Endothelial cell of umbilical vein (primary cell): ENCODE data around the gene CYP4F3. TPM values are rescaled to one million over a fixed set of nuclear protein-coding genes. Genes with fewer than 3 reads are reported as not detected.

Experiments used
- BruUV-seq: library from RNA; stranded (reverse); fragments of 400-500 nt; replicated peaks from 2 replicates; lab custom pipeline; 2021; lab: Mats Ljungman, UMichigan
- CTCF ChIA-PET: fragments of 300-600, 350-600 bp; sonication (Branson Sonifier 250); formaldehyde crosslinking; loops from one replicate; lab custom pipeline; 2021; ENCODE audit warnings: antibody characterized with exemption, inconsistent platforms; lab: Charles Lee
- POLR2A ChIA-PET: fragments of 300-600, 350-600 bp; sonication (Branson Sonifier 250); formaldehyde crosslinking; loops from one replicate; lab custom pipeline; 2021; ENCODE audit warnings: antibody characterized with exemption, inconsistent platforms; lab: Charles Lee
- DNase-seq: peaks from one replicate; pipeline ENCODE4 v3.0.0-alpha.2; 2011; ENCODE audit warnings: low read depth, low spot score
- FAIRE-seq: peaks from 2 replicates; lab custom pipeline; 2011; peaks lifted over from hg19 to GRCh38; lab: Jason Lieb, UNC
- H2AFZ ChIP-seq: 2 replicates; pipeline ENCODE4 v1.6.0; 2012; ENCODE audit warnings: low read depth, low read length, control low read depth, inconsistent platforms
- H3K27ac ChIP-seq: 2 replicates; pipeline ENCODE4 v1.5.1; 2011; ENCODE audit warnings: low read depth, mild to moderate bottlenecking, control low read depth, low read length, moderate library complexity; ENCODE audit not compliant: insufficient read depth
- H3K27me3 ChIP-seq, 2 experiments: 2 replicates each; pipeline versions ENCODE4 v1.6.0 to v1.6.1; 2011; ENCODE audit warnings: low read length in 2 of 2, mixed read lengths in 1 of 2; ENCODE audit not compliant: control insufficient read depth in 2 of 2, insufficient read depth in 2 of 2
- H3K36me3 ChIP-seq, 2 experiments: 2 replicates in 1 of 2; 3 replicates in 1 of 2; pipeline ENCODE4 v1.5.1; 2011; ENCODE audit warnings: low read length in 2 of 2, mild to moderate bottlenecking in 1 of 2, moderate library complexity in 1 of 2; ENCODE audit not compliant: control insufficient read depth in 2 of 2, insufficient read depth in 2 of 2; ENCODE audit errors: extremely low read depth in 1 of 2
- H3K4me1 ChIP-seq: 3 replicates; pipeline ENCODE4 v1.5.1; 2011; ENCODE audit warnings: mild to moderate bottlenecking, low read length; ENCODE audit not compliant: control insufficient read depth, insufficient read depth; ENCODE audit errors: extremely low read depth
- H3K4me2 ChIP-seq: 2 replicates; pipeline ENCODE4 v1.6.1; 2011; ENCODE audit warnings: low read length, control low read depth, mixed read lengths; ENCODE audit not compliant: insufficient read depth
- H3K4me3 ChIP-seq, 3 experiments: fragments of 200-600 bp in 1 of 3; sonication (generic), shearing (Covaris generic) in 1 of 3; replicated peaks in 1 of 3; 2 replicates each; pipeline ENCODE4 v1.5.1; 2011 to 2016; ENCODE audit warnings: control low read depth in 3 of 3, low read length in 3 of 3, mild to moderate bottlenecking in 2 of 3, inconsistent platforms in 1 of 3, low read depth in 1 of 3, moderate library complexity in 1 of 3; ENCODE audit not compliant: insufficient read depth in 1 of 3
- H3K79me2 ChIP-seq: 2 replicates; pipeline ENCODE4 v1.6.0; 2012; ENCODE audit warnings: low read length, inconsistent platforms; ENCODE audit not compliant: control insufficient read depth, insufficient read depth
- H3K9ac ChIP-seq: replicated peaks from 2 replicates; pipeline ENCODE3; 2011; ENCODE audit warnings: low read length, control low read depth; ENCODE audit not compliant: insufficient read depth; ENCODE audit errors: extremely low read depth
- H3K9me1 ChIP-seq: replicated peaks from 3 replicates; pipeline ENCODE4 v1.6.0; 2011; ENCODE audit warnings: mild to moderate bottlenecking, low read length; ENCODE audit not compliant: control insufficient read depth, insufficient read depth; ENCODE audit errors: extremely low read depth
- H3K9me3 ChIP-seq: replicated peaks from 2 replicates; pipeline ENCODE4 v1.5.1; 2012; ENCODE audit warnings: low read length, inconsistent platforms; ENCODE audit not compliant: control insufficient read depth, insufficient read depth
- H4K20me1 ChIP-seq: replicated peaks from 2 replicates; pipeline ENCODE3; 2011; ENCODE audit warnings: mild to moderate bottlenecking, low read length; ENCODE audit not compliant: control insufficient read depth, insufficient read depth; ENCODE audit errors: extremely low read depth
- CTCF ChIP-seq, 2 donors: IDR thresholded peaks; 1 replicate in 1 of 2; 2 replicates in 1 of 2; pipeline ENCODE4 v1.5.1; 2011; ENCODE audit warnings: low read length in 2 of 2, mild to moderate bottlenecking in 2 of 2, moderate library complexity in 2 of 2, control low read depth in 1 of 2, inconsistent platforms in 1 of 2, low read depth in 1 of 2; ENCODE audit not compliant: insufficient read depth in 1 of 2; ENCODE audit errors: extremely low read depth in 1 of 2
- EZH2 ChIP-seq: IDR thresholded peaks from 2 replicates; pipeline ENCODE4 v1.6.1; 2012; ENCODE audit warnings: borderline replicate concordance, low read depth, mild to moderate bottlenecking, moderate library complexity, low read length, inconsistent platforms; ENCODE audit not compliant: severe bottlenecking
- FOS ChIP-seq: IDR thresholded peaks from 2 replicates; pipeline ENCODE4 v1.6.1; 2011; ENCODE audit warnings: mild to moderate bottlenecking, low read length, moderate library complexity, borderline replicate concordance; ENCODE audit not compliant: insufficient read depth
- GATA2 ChIP-seq: IDR thresholded peaks from 2 replicates; pipeline ENCODE4 v1.7.0; 2011; ENCODE audit warnings: low read depth, mild to moderate bottlenecking, moderate library complexity, mixed read lengths, low read length; ENCODE audit not compliant: insufficient read length, insufficient read depth
- JUN ChIP-seq: IDR thresholded peaks from 2 replicates; pipeline ENCODE4 v1.6.1; 2011; ENCODE audit warnings: borderline replicate concordance, low read depth; ENCODE audit not compliant: insufficient read length, insufficient read depth
- MYC ChIP-seq: IDR thresholded peaks from one replicate; pipeline ENCODE4 v1.6.1; 2011; ENCODE audit warnings: mild to moderate bottlenecking, low read depth, low read length
- POLR2A ChIP-seq: IDR thresholded peaks from 2 replicates; pipeline ENCODE4 v1.6.1; 2012; ENCODE audit warnings: low read depth, mild to moderate bottlenecking, control low read depth, low read length
- POLR2AphosphoS5 ChIP-seq: IDR thresholded peaks from 2 replicates; pipeline ENCODE4 v1.6.1; 2012; ENCODE audit warnings: low read depth, mild to moderate bottlenecking, control low read depth, low read length, moderate library complexity; ENCODE audit not compliant: insufficient read depth
- dilution Hi-C: fragments of 300-500 bp; cut with MboI; formaldehyde crosslinking; loops from one replicate; pipeline ENCODE4 v1.15.0; 2019; ENCODE audit warnings: low sequenced_read_pairs; ENCODE audit not compliant: extremely low pct_ligation_motif_present
- intact Hi-C: fragments of 100-400 bp; cut with micrococcal nuclease; formaldehyde crosslinking; loops from one replicate; pipeline ENCODE4 v1.10.0; 2022
- polyA plus RNA-seq, 4 experiments: library from polyadenylated mRNA; depleted of rRNA in 3 of 4; stranded (reverse) in 3 of 4; unstranded in 1 of 4; fragments of >200 nt; gene quantifications; 2 replicates each; pipeline versions ENCODE4 v1.2.1 to v1.2.3, GENCODE V29; 2011 to 2012; ENCODE audit warnings: missing spikeins in 1 of 4
- total RNA-seq: library from RNA; stranded (reverse); gene quantifications from 2 replicates; pipeline ENCODE4 v1.2.3, GENCODE V29; 2021
- TF ChIP-seq, protein P1 (sequence below): IDR thresholded peaks from 2 replicates; pipeline ENCODE4 v1.6.1; 2011; ENCODE audit not compliant: insufficient read depth, insufficient read length

Gene CYP4F3
- total and polyA plus RNA-seq, 2 donors (not counting 3 experiments of a cell fraction or from before 2014, with no cell fraction given) = not detected

GRCh38 chr19:15642807-15643206 lies 2.1 kb downstream of the CYP4F3 start:
- H3K36me3 ChIP-seq = no peaks in the 10 kb centered on the region
- H3K4me2 ChIP-seq = no peak overlapping the region
- dilution Hi-C loops = no loop called here
- H3K4me3 ChIP-seq = no peak overlapping the region
- intact Hi-C loops = no loop called here
- ChIA-PET POLR2A (no interaction called here), CTCF (no interaction called here)
- TF ChIP-seq MYC (no peak), POLR2AphosphoS5 (no peak), POLR2A (no peak), JUN (no peak), FOS (no peak), GATA2 (no peak), EZH2 (no peak), CTCF (IDR thresholded peaks at IDR 0.05; ENCODE audit: extremely low read depth in 1 of 2, insufficient read depth in 1 of 2, low read depth in 1 of 2, low read length in 2 of 2) (no peak)
- TF ChIP-seq, protein P1, sequence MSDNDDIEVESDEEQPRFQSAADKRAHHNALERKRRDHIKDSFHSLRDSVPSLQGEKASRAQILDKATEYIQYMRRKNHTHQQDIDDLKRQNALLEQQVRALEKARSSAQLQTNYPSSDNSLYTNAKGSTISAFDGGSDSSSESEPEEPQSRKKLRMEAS = no peak
- H3K4me1 ChIP-seq = no peaks in the 10 kb centered on the region
- no peak overlapping the region for H3K27ac ChIP-seq
- no TSS peak for BruUV-seq
- no peak overlapping the region for H2AFZ ChIP-seq
- no peaks in the 10 kb centered on the region for H4K20me1 ChIP-seq
- H3K79me2 ChIP-seq = no peaks in the 10 kb centered on the region
- H3K9ac ChIP-seq = no peak overlapping the region
- DNase-seq = no peak
- no peaks in the 10 kb centered on the region for H3K27me3 ChIP-seq
- FAIRE-seq = no peak
- H3K9me3 ChIP-seq = no peaks in the 10 kb centered on the region
- H3K9me1 ChIP-seq = no peaks in the 10 kb centered on the region
